HepG2 (cell line): ENCODE results near the gene GRK4. TPM values are rescaled to one million over a fixed set of nuclear protein-coding genes. Genes with fewer than 3 reads are reported as not detected.
A peak's percentile ranks its signal among the peaks of the same experiment; 100 is the strongest.

ENCODE experiments used
- ATAC-seq: fragments of 200-7000 bp; cut with Tn5 transposase; 3 replicates; pipeline ENCODE4 v1.9.1; 2020; ENCODE audit warnings: mild to moderate bottlenecking, moderate library complexity
- BruUV-seq: library from RNA; stranded (reverse); fragments of 400-500 nt; replicated peaks from 2 replicates; lab custom pipeline; 2021; lab: Mats Ljungman, UMichigan
- CTCF ChIA-PET: fragments of 300-600 bp; formaldehyde crosslinking; extraction: SDS; loops from one replicate; lab custom pipeline; 2021; ENCODE audit warnings: low total read pairs, inconsistent platforms, low intra/inter-chr PET ratio; lab: Yijun Ruan, JAX
- POLR2A ChIA-PET: fragments of 350-600 bp; sonication (Branson Sonifier 250); formaldehyde crosslinking; loops from one replicate; lab custom pipeline; 2020; ENCODE audit warnings: antibody characterized with exemption, inconsistent platforms; lab: Yijun Ruan, JAX
- DNase-seq: peaks from one replicate; pipeline ENCODE4 v3.0.0-alpha.2; 2015; ENCODE audit warnings: low spot score
- FAIRE-seq: peaks from 3 replicates; lab custom pipeline; 2011; peaks lifted over from hg19 to GRCh38; lab: Jason Lieb, UNC
- H2AFZ ChIP-seq: one replicate; pipeline ENCODE4 v1.6.1; 2011; ENCODE audit warnings: low read length, inconsistent platforms
- H3K27ac ChIP-seq: fragments of 300-600 bp; 3 replicates; pipeline ENCODE4 v1.8.0; 2011; ENCODE audit warnings: mixed run types, mild to moderate bottlenecking, mixed read lengths, low read length, inconsistent platforms; ENCODE audit not compliant: insufficient read depth; ENCODE audit errors: extremely low read length
- H3K27me3 ChIP-seq, 2 experiments: fragments of 200-600 bp in 1 of 2; 2 replicates in 1 of 2; 3 replicates in 1 of 2; pipeline versions ENCODE4 v1.6.0 to v1.8.0; 2011; ENCODE audit warnings: low read length in 2 of 2, mild to moderate bottlenecking in 2 of 2, moderate library complexity in 2 of 2, inconsistent platforms in 1 of 2; ENCODE audit not compliant: insufficient read depth in 2 of 2, control insufficient read depth in 1 of 2
- H3K36me3 ChIP-seq, 2 experiments: fragments of 200-600 bp in 1 of 2; replicated peaks in 1 of 2; 2 replicates in 1 of 2; 3 replicates in 1 of 2; pipeline versions ENCODE4 v1.5.1 to v1.8.0; 2011; ENCODE audit warnings: low read length in 2 of 2, inconsistent platforms in 1 of 2; ENCODE audit not compliant: insufficient read depth in 2 of 2, control insufficient read depth in 1 of 2
- H3K4me1 ChIP-seq: 2 replicates; pipeline ENCODE4 v1.5.1; 2012; ENCODE audit warnings: low read length, inconsistent platforms; ENCODE audit not compliant: insufficient read depth
- H3K4me2 ChIP-seq: 2 replicates; pipeline ENCODE4 v1.6.0; 2011; ENCODE audit warnings: low read depth, low read length, inconsistent platforms
- H3K4me3 ChIP-seq, 3 experiments: fragments of 200-600 bp in 1 of 3; sonication (generic), shearing (Covaris generic) in 1 of 3; replicated peaks in 1 of 3; 2 replicates each; pipeline ENCODE4 v1.5.1; 2011 to 2016; ENCODE audit warnings: low read length in 3 of 3, inconsistent platforms in 2 of 3, low read depth in 2 of 3, mild to moderate bottlenecking in 2 of 3, control low read depth in 1 of 3, mixed read lengths in 1 of 3; ENCODE audit not compliant: insufficient read depth in 1 of 3
- H3K79me2 ChIP-seq: one replicate; pipeline ENCODE4 v1.6.1; 2011; ENCODE audit warnings: low read length, inconsistent platforms; ENCODE audit not compliant: insufficient read depth
- H3K9ac ChIP-seq: 2 replicates; pipeline ENCODE4 v1.6.0; 2011; ENCODE audit warnings: mild to moderate bottlenecking, low read depth, low read length, inconsistent platforms; ENCODE audit not compliant: insufficient read depth
- H3K9me3 ChIP-seq: 2 replicates; pipeline ENCODE4 v1.5.1; 2012; ENCODE audit warnings: mild to moderate bottlenecking, low read length
- H4K20me1 ChIP-seq: 2 replicates; pipeline ENCODE4 v1.6.0; 2011; ENCODE audit warnings: inconsistent platforms, mild to moderate bottlenecking, low read length, moderate library complexity; ENCODE audit not compliant: insufficient read depth
- ASH2L ChIP-seq: fragments of 300-600, 200-600 bp; sonication (generic); IDR thresholded peaks from 2 replicates; pipeline ENCODE4 v1.7.0; 2017; ENCODE audit warnings: low read depth, mild to moderate bottlenecking, moderate library complexity, mixed read lengths, low read length; ENCODE audit not compliant: insufficient read length
- DR1 ChIP-seq: sonication (generic); formaldehyde crosslinking; IDR thresholded peaks from 2 replicates; pipeline ENCODE4 v1.8.0; 2021; ENCODE audit warnings: mild to moderate bottlenecking, missing genetic modification reagents, inconsistent platforms
- ESRRA ChIP-seq: sonication (generic); formaldehyde crosslinking; IDR thresholded peaks from 2 replicates; pipeline ENCODE4 v1.5.1; 2020; ENCODE audit warnings: mild to moderate bottlenecking, low read depth, missing genetic modification reagents
- FIP1L1 ChIP-seq: fragments of 200-400 bp; formaldehyde crosslinking; IDR thresholded peaks from 2 replicates; pipeline ENCODE4 v1.6.1; 2018; ENCODE audit warnings: low read depth, mild to moderate bottlenecking, low read length, moderate library complexity, borderline replicate concordance; ENCODE audit not compliant: insufficient read depth
- SAP130 ChIP-seq: IDR thresholded peaks from 2 replicates; pipeline ENCODE4 v1.6.1; 2016; ENCODE audit warnings: low read depth
- ZFX ChIP-seq: sonication (generic); formaldehyde crosslinking; IDR thresholded peaks from 2 replicates; pipeline ENCODE4 v1.4.0; 2020; ENCODE audit warnings: mild to moderate bottlenecking, low read depth, missing genetic modification reagents, moderate library complexity
- ZNF33B ChIP-seq: sonication (generic); formaldehyde crosslinking; IDR thresholded peaks from 2 replicates; pipeline ENCODE4 v1.5.1; 2020; ENCODE audit warnings: mild to moderate bottlenecking, missing genetic modification reagents
- ZNF451 ChIP-seq: sonication (generic); formaldehyde crosslinking; IDR thresholded peaks from 2 replicates; pipeline ENCODE4 v1.5.0; 2020; ENCODE audit warnings: mild to moderate bottlenecking, missing genetic modification reagents
- ZNF547 ChIP-seq: sonication (generic); formaldehyde crosslinking; IDR thresholded peaks from 2 replicates; pipeline ENCODE4 v1.5.1; 2020; ENCODE audit warnings: mild to moderate bottlenecking, missing genetic modification reagents
- ZNF891 ChIP-seq: sonication (generic); formaldehyde crosslinking; IDR thresholded peaks from 2 replicates; pipeline ENCODE4 v1.5.0; 2020; ENCODE audit warnings: mild to moderate bottlenecking, missing genetic modification reagents
- WGBS: methylation state at CpG from one replicate; pipeline ENCODE4 v1.1.6; 2017; ENCODE audit warnings: low lambda C conversion rate; 5-methylcytosine and 5-hydroxymethylcytosine counted together
- in situ Hi-C: cut with HindIII; loops from 2 replicates; pipeline ENCODE4 v1.10.0; 2017; ENCODE audit warnings: low pct_unique_long_range_greater_than_20kb; ENCODE audit not compliant: extremely low pct_ligation_motif_present
- intact Hi-C: fragments of 100-400 bp; cut with micrococcal nuclease; formaldehyde crosslinking; loops from one replicate; pipeline ENCODE4 v1.10.0; 2022; ENCODE audit not compliant: unreplicated experiment
- polyA plus RNA-seq, 8 experiments: library from polyadenylated mRNA; depleted of rRNA in 3 of 8; stranded (reverse) in 7 of 8; unstranded in 1 of 8; fragments of >200 nt; fragmentation: Illumina TruSeq in 4 of 8; extraction: Trizol in 4 of 8; gene quantifications; 2 replicates each; pipeline versions ENCODE4 v1.2.1 to v1.2.3, GENCODE V29; 2011 to 2016; ENCODE audit warnings: low read depth in 4 of 8, missing spikeins in 1 of 8, mixed read lengths in 1 of 8; ENCODE audit not compliant: insufficient read depth in 1 of 8
- total RNA-seq, 5 experiments: library from RNA; depleted of rRNA; stranded (reverse); fragments of >200 nt; fragmentation: Illumina TruSeq; extraction: Trizol; gene quantifications; 2 replicates each; pipeline ENCODE4 v1.2.3, GENCODE V29; 2016; ENCODE audit warnings: low read depth in 1 of 5
- TF ChIP-seq, protein P1 (sequence below): IDR thresholded peaks from 2 replicates; pipeline ENCODE4 v1.6.1; 2012; ENCODE audit warnings: inconsistent platforms

The GRK4 gene
- total and polyA plus RNA-seq, 2 of the 13 experiments (the other 11 are each of a cell fraction or from before 2014, with no cell fraction given): 1.8 to 2.0 TPM

DNA sequence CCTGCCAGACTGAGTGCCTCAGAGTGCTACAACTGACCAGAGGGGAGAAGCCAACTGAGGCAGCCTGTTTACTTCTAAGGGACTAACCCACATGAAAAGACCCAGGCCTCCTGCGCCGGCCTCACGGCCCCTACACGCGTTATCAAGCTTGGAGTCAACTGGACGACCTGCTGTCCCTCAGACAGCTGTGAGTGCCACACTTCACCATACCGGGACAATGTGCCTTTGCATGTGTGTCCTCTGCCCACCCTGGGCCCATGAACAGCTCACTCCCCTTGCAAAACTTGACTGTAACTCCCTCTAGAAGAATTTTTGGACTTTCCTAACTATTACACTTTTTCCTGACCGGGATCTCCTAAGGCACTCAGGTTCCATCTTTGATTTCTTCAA, 2.0 kb upstream of the GRK4 start (continued):
- TF ChIP-seq DR1 (CRISPR knock-in tag): no peak
- TF ChIP-seq ZNF547 (CRISPR knock-in tag): no peak
- TF ChIP-seq, protein P1, sequence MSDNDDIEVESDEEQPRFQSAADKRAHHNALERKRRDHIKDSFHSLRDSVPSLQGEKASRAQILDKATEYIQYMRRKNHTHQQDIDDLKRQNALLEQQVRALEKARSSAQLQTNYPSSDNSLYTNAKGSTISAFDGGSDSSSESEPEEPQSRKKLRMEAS: no peak
- TF ChIP-seq, all 625 proteins: peak for 13

DNA sequence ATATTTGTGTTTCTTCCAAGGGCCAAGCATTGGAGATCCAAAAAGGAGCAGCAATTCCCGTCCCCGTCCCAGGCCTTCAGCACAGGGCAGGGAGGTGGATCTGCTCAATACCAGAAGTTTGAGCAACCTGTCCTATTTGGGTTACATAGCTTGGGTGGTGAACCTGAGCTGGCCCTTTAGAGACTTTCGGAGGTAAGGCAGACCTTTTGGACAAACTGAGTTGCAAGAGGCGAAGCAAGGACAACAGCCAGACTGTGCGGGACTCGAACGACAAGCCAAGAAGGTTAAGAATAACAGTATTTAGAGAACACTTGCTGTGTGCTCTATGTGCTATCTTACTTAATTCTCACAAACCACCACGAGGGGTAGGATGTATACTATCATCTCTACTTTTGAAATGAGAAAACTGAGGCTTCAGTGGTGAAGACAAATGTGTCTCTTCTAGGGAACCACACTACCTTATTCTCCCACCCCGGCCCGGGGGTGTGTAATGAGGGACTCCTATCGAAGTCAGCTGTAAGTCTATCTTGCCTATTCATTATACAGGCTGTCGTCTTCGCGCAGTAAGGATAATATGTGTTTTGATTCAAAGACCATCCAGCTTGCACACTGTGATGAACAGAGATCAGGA, 1.4 kb upstream of the GRK4 start:
- peaks cover 3 to 20% of the 10 kb centered on the region in 2 experiments; a peak in 4 of 5 replicates for H3K36me3 ChIP-seq
- peak overlapping the region; percentile 99 for H3K4me2 ChIP-seq
- peak overlapping the region; percentile 84 to 90 (median 88) for H3K4me3 ChIP-seq
- peak overlapping the region; percentile 82 for H3K27ac ChIP-seq
- POLR2A ChIA-PET: interaction anchor here (1.5 to 2.6 kb wide), 3 partner anchors 8 to 26 kb away, joined by 5 to 16 read pairs (median 15); no protein-coding TSS in a partner anchor
- peaks cover 40% of the 10 kb centered on the region for H3K79me2 ChIP-seq
- no peak overlapping the region for H2AFZ ChIP-seq
- peaks cover 12% of the 10 kb centered on the region; the same call in 1 of the 2 replicates for H4K20me1 ChIP-seq
- H3K9me3 ChIP-seq: no peaks in the 10 kb centered on the region
- no peaks in the 10 kb centered on the region; a peak in 1 of 5 replicates for H3K27me3 ChIP-seq
- intact Hi-C loops: no loop called here
- H3K9ac ChIP-seq: peak overlapping the region; percentile 90
- peaks cover 45% of the 10 kb centered on the region for H3K4me1 ChIP-seq
- ATAC-seq (peak; percentile 18), FAIRE-seq (no peak)
- in situ Hi-C loops: no loop called here
- no peak for TF ChIP-seq ESRRA (CRISPR knock-in tag)
- peak; percentile 18 for TF ChIP-seq ASH2L
- TF ChIP-seq ZFX: 0 out of 2 replicates have a peak, but pooled peaks have one; percentile 4
- no peak for TF ChIP-seq ZNF451 (CRISPR knock-in tag)
- 0 out of 2 replicates have a peak, but pooled peaks have one; percentile 34 for TF ChIP-seq ZNF33B (CRISPR knock-in tag)
- TF ChIP-seq SAP130 (CRISPR knock-in tag): 0 out of 2 replicates have a peak, but pooled peaks have one; percentile 7
- TF ChIP-seq FIP1L1: no peak
- TF ChIP-seq ZNF891 (CRISPR knock-in tag): no peak
- TF ChIP-seq, all 625 proteins: peak for 4
- DNase-seq: no peak
- CTCF ChIA-PET: no interaction called here
- TSS peak; percentile 78 for BruUV-seq
- 10% methylated on average over 14 of the region's 14 CpGs for WGBS
